ENCODE results near the gene NUCKS1.

NUCKS1 gene

DNA sequence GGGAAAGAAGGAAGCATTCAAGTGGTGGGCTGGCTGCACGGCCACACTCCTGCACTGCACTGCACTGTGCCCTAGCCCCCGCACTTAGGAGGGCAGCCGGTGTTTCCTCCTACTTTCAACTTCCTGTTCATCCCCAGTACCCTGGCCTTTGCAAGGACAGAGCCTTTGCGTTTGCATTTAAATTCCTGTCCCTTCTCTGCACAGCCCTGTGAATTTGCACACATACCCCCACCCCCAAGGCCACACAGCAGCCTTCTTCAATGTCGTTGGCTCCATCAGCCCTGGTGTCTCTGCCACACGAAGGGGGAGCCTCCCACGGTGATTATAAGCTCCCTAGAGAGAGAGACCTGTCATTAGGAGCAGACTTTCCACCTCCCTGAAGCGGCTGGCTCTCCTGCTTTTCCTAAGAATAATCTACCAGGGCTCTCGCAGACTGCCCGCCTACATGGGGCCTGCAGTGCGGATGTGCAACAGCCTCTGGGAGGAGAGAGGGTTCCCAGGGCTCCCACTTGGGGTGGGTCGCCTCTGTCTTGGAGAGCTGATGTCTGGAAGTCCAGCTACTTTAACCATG lies 56.5 kb downstream of the NUCKS1 start:
- DNase-seq, result no peak

DNA sequence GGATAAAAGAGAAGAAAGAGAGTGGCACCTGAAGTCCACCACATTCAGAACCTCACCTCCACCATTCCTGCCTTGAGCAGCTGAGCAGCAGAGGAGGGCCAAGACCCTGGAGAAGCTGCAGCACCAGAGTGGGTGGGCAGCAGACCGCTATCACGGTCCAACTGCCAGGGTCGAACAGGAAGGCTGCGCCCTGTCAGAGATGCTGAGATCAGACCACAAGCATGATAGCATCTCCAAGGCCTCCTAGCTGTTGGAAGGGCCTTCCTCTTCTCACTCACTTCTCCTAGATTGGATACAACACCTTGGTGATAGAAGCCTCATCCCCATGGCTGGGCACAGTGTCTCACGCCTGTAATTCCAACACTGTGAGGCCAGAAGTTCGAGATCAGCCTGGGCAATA lies 57.6 kb downstream of the NUCKS1 start:
- DNase-seq, result no peak

DNA sequence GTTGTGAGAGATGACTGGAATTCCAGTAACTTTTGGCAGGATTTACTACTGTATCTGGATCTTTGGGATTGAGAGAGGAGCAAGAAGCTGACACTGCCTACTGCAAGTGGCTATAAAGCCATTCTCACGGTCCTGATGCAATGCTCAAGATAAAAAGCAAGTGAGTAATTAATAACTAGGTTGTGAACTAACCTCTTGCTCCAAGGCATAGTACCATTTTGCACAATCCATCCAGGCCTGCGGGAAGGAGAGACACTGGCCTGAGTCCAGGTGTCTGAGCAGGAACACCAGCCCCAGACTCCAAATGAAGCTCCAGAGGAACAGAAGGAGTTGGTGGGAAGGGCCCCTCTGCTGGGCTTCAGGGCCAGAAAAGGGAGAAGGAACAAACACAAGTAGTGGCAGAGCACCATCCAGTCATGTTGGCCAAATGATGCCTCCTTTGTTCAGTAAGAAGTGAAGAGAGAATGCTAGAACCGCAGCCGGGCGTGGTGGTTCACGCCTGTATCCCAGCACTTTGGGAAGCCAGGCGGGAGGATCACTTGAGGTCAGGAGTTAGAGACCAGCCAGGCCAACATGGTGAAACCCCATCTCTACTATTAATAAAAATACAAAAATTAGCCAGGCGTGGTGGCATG lies 59.7 kb downstream of the NUCKS1 start:
- DNase-seq, result no peak

DNA sequence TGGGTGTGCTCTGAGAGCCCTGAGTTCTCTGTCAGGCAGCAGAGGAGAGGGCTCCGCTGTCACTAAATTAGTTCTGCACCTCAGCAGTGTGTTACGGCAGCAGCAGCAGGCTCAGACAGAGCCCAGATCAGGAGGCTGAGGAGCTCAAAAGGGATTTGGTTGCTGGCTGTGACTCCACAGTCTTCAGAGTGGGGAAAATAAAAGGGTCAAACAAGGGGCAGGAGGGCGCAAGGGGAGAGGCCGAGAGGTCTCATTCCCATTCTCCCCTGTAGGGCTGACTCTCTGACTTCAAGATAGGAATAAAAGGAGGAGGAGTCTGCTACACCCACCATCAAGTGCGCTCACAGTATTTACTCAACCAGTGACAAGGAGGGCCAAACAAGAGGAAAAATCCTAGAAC lies 60.5 kb downstream of the NUCKS1 start:
- no peak for DNase-seq

DNA sequence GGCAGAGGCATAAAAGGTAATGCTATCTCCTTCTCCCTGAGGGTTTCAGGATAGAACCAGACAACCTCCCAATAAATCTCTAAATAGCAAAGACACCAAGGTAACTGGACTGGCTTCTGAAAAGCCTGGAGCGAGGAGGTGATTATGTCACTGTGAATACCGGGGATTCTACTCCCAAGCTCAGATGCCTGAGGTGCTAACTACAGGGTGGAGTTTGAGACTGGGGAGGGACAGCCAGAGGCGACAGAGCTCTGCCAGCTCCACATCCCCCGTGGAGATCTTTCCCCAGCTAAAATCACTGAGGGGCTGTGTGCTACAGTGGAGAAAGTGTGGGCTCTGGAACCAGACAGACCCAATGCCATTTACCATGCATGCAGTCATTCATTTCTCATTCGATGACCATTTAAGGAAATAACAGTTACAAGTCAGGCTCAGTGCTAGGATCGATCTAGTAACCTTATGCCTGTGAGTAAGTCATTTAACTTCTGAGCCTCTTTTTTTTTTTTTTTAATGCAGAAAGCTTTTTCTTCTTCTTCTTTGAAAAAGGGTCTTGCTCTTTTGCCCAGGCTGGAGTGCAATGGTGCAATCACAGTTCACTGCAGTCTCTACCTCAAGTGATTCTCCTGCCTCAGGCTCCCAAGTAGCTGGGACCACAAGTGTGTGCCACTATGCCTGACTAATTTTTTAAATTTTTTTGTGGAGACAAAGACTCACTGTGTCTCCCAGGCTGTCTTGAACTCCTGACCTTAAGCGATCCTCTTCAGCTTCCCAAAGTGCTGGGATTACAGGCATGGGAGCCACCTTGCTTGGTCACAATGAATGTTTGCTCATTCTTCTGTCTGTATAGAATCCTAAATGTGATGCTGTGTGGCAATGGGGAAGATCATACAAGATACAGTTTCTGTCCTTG lies 61.6 kb downstream of the NUCKS1 start:
- DNase-seq, result no peak

DNA sequence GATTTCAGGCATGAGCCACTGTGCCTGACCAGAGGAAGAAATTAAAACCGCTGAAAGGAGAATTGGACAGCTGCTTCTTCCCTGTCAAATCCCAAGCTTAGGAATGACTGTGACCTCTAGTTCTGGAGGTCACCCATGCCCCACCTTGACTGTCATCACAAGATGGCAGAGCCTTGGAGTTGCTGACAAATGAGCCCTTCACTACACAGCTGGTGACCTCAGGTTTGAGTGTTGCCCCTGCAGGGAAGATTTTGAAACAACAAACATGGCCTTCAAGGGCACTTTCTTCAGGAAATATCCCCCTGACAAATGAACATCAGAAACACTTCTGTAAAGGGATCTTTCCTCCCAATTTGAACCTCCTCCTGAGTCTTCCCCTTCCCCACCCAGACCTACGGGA lies 62.7 kb downstream of the NUCKS1 start:
- DNase-seq, result no peak

DNA sequence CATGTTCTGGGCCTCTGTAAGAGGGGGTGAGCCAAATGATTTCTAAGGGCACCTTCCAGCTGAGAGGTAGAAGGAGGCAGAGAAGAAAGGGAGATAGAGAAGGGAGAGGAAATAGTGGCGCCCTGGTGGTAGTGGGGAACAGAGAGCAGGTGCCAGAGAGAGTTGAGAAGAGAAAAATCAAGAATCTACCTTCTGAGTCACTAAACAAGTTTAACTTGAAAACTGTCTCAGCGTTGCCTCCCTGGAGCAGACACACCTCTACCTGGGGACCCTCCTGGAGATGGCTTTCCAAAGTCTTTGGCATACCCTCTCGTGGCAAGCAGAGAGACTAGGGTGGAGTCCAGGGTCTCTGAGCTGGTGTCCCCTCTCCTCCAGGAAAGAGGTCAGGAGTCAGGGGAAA lies 68.6 kb downstream of the NUCKS1 start:
- no peak for DNase-seq

DNA sequence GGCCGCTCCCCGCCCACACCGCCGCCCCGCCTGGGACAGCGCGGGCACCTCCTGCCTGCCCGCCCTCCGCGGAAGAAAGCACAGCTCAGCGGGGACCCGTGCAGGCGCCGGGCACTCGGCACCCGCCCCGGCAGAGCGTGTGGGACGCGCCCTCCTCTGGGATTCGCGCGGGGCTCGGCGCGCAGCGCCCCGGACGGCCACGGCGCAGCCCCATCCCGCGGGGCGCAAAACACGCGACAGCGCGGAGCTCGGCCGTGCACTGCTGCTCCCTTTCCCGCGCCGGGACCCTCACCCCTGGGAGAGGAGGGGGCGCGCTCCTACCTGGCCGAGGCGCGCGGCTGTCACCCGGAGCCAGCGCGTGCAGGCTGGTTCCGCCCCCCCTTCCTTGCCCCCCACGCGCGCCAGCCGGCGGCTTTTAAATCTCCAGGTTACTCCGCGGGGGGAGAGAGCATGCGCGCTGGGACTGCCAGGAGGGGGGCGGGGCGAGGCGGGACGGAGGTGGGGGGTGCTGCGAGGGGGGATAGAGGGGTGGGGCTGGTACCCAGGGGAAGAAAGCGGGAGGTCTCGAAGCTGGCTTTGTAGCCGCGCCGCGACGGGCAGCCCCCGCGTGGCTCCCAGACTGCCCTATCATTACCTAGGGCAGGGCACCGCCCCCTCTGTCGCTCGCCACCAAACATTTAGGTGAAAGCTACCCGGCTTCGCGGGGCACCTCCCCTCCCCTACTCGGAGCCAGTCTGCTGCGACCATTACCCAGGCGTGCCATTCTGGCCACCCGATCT lies 69.7 kb downstream of the NUCKS1 start, which contains the start of gene SLC45A3:
SLC45A3 (minus strand) TSS at position 437 of the 779 bp plus-strand sequence. CDS start 15,853 bp downstream, outside the sequence.
- peak; percentile 57 for DNase-seq

DNA sequence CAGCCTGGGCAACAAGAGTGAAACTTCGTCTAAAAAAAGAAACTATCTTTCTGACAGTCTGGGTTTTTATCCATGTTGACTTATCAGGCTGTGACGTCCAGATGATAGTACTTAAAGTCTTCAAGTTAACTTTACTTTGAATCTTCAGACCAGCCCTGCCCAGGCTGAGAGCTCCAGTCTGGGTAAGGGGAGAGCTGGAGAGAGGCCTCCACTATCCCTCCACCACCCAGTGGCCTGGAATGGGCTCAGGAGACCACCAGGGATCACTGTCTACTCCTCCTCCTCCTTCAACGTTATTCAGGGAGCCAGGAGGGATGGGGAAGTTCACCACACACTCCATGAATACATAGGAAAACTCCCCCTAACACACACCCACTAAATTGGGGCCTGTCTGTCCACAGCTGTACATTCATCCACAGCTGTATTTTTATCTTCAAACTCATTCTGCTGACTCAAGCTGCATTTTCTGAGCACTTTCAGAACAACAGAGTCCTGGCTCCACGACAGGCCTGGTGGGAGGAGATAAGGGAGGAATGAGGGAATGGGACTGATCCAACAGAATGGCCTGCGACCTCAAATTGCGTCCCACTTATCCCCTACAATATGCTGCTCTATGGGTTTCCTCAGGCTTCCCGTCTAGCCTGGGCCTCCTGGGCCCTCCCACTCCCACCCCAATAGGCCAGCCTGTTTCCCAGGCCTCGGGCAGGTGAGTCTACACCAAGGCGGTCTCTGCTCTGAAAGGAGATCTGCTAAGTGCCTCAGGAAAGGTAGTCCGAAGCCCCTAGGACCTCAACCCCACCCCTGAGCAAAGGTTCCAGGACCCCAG lies 71.5 kb downstream of the NUCKS1 start:
- DNase-seq, result no peak

DNA sequence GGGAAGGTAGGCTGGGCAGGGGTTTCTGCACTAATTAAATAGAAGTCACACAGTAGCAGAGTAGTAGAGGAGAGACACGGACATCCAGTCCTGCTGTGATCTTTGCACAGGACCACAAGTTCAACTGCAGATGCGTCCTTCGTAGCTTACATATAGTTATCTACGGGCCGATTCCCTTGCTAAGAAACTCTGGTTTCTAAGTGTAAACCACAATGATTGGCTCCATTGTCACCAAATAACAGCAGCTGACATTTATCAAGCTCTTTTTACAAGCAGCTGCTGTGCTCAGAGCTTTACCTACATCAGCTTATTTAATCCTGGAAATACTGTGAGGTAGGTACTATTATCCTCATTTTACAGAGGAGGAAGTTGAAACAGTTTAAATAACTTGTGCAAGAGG lies 72.8 kb downstream of the NUCKS1 start:
- DNase-seq, result no peak

DNA sequence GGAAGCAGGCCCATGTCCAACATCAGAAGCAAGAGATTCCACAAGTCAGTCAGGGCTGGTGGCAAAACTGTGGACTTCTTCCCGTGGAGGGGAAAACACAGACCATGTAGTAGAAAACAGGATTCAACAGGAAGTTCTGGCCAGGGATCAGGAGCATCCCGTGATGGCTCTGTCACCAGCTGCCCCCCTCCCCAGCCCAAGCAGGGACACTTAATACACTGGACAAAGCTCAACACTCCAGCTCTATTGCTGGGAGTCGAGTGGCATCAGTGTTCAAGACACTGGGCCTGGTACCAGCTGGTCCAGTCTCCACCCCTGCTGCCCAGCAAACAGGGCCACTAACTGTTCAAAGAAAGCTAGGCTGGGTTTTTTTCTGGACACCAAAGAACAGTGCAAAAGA lies 73.4 kb downstream of the NUCKS1 start:
- DNase-seq, result no peak

DNA sequence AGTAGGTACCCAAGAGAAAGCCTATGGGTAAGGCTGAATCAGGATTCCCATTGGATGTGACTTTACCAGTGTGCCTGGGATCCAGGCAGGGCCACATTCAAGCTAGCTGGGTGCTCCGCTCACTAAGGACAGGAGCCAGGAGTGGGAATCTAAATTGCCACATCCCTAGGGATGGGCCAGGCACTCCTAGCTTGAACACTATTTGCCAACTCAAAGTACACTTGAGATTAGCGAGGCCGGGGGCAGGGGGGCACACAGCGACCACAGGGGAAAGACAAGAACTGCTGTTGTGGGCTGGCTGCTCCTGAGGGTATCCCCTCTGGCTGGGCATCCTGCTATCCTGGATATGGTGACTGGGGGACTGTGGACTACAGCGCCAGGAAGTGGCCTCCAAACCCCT lies 74.0 kb downstream of the NUCKS1 start:
- DNase-seq, result no peak

DNA sequence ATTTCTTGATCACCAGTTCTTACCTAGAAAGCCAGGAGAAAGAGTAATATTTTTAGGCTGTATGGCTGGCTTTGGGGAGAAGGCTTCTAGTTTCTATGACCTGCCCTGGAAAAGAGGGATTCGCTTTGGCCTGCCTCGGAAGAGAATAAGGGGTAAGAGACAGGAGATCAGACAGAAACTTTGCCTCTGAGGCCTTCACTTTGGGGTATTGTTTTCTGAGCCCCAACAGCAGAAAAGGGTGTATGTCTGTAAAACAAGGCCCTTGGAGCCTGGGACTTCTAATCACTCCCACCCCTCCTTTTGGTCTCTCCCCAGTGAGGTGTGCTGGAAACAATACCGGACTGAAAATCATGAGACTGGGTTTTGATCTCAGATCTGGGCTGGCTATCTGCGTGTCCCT lies 74.7 kb downstream of the NUCKS1 start:
- DNase-seq, result no peak

DNA sequence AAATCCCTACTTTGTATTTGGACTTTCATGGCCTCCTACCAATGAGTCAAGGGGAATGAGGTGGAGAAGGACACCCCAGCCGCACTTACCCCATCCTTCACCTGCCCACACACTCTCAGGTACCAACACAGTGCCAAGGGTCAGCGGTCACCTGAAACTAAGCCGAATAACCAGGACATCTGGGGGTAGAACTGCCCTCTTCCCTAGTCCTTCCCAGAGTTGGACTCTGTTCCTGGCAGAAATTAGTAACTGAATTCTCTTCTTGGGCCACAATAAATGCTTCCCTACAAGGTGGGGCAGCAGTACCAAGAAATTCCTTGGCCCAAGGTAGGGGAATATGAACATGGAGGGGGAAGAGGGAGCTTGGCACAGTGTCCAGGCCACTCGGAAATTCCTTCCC lies 77.0 kb downstream of the NUCKS1 start:
- DNase-seq, result no peak

DNA sequence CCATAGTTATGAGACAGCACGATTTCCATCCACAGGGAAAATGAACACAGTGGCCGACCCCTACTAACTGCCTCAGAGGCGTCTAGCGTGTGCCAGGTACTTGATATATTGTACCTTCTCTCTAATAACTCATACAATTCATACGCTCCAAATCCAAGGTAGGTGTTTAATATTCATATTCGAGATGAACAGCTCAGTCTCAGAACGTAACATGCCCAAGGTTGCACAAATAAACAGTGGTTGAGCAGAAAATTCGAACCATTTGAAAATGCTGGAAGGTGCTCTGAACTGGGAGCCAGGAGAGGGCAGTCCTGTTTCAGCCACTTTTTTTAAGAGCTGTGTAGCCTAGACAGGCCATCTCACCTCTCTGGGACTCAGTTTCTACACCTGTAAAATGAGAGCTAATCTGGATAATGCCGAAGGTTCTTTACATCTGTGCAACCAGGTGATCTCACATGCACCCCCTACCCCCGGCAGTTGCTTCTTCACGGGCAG lies 77.5 kb downstream of the NUCKS1 start:
- DNase-seq, result no peak

DNA sequence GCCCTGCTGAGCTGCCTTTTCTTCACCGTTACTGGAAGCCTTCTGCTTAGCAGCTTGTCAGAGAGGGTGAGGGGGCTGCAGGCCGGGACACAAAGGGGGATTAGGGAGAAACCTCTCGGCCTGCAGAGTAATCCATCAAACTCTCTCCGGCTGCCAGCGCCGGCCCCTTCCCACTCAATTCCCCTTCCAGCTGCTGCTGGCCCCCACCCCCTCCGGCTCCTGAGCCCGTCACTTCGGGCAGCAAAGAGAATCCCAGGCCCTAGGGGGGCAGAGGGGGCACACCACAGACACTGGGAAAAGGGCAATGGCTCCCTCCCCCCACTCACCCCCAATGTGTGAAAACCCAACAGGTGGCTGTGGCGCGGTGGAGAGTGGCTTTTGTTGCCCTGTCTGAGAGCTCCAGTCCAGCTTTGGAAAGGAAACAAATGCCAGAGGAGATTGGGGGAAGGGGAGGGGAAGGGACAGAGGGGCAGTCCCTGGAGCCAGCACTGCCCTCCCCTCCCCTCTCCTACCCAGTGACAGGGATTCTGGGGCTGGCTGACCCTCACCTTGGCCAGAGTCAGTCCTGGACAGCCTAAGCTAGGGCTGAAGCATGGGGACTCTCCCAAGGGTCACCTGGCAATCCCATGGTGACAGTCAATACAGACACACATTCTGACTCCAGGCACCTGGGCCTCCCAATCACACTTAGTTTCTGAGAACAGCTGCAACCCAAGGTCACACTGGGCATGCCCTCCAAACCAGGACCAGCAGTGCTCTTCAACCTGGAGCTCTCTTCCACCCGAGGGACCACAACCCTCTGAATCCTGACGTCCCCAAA lies 79.2 kb downstream of the NUCKS1 start:
- DNase-seq, result no peak

DNA sequence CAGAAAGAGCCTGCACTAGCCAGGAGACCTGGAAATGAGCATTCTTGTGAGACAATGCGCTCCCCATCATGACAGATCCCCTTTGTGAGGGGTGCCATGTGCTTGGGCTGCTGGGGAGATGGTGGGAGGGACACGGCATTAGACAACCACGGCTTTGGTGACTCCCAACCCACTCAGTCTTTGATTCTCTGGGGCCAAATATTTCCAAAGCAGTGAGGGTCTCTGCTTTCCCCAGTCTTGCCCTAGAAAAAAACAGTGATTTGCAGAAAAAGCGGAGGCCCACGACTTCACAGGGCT lies 79.9 kb downstream of the NUCKS1 start:
- no peak for DNase-seq

DNA sequence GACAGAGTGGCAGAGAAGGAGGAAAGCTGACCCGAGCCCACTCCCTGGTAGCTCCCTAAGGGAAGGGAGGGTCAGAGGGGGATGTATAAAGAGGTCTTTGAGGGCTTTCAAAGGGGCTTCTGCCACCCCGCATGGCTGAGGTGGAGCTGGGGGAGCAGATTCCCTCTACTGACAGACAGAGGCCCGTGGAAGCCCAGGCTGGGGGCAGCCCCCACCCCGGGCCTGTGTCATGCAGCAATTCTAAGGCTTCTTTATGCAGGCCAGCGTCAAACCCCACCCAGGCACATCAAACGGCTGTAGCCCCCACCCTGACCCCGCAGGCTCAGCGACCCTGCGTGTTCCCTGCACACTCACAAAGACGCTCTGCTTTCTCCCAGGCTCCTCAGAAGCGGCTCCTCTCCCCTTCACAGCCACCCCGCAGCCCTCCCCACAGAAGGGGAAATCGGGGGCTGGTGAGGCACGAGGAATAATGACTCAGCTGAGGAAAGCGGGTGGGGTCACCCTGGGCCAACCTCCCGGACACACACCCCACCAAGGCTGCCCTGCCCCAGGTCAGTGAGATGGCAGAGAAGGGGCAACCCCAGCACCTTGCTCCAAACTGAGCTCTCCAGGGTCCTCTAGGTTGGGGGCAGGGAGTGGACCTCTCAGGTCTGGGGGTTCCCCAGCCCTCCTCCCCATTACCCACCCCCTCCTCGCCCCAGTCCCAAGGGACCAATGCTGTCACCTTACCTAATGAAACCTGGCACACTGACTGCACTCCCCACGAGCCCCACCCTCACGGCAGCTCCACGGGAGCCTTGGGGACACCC lies 80.4 kb downstream of the NUCKS1 start:
- DNase-seq, result no peak

DNA sequence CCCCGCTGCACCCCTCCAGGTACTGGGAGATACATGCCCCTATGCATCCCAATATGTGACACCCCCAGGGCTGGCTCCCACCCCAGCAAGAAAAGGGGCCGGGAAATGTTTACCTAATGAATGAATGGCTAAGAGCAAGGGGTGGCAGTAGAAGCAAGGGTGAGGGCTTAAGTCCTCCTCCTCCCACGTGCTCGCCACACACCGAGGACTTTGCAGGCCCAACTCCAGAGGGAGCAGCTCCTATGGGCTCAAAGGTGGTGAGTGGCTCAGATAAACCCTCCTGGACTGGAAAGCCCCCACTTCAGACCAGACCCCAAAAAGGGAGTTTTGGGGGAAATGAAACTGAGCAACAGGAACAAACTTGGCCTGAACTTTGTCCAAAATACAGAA lies 81.0 kb downstream of the NUCKS1 start:
- DNase-seq, result no peak

DNA sequence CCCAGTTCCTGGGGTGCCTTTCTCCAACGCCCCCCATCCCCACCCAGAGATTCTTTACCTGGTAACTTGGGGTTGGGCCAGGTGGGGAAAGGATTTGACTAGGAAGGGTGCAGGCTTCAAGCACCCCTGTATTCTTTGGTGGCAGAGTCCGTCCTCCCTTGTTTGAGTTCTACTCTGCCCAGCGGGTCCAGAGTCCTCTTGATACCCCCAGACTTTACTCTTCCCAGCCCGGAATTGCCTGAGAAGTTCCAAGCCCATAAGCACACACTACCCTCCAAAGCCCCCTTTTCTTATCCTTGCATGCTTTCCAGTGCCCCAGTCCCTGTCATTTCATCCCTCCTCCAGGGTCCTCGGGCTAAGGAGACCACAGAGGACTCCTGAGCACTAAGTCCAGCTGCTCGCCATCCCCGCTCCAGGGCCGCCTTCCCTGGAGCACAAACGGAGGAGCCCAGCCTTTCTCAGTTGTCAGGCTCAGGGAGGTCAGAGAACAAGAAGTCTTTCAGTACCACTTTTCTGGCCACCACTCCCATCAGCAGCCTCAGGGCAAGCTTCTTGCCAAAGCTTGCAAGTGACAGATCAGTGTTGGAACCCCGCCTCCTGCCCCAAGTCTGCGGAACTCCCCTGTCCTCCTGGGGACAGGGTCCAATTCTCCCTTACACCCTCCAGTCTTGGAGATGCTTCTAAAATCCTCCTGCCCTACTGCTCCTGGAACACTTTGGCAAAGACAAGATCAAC lies 81.9 kb downstream of the NUCKS1 start:
- DNase-seq, result no peak

Measured in stimulated activated CD4-positive, alpha-beta T cell treated with anti-CD3 and anti-CD28 coated beads, Interleukin-12 subunit alpha, Interleukin-12 subunit beta, amount 100 ng/mL, for 4 hours (primary cell).